Neural progenitor cell (in vitro differentiated cells): Measurements from ENCODE around the gene CCDC141. TPM values are rescaled to one million over a fixed set of nuclear protein-coding genes. Genes with fewer than 3 reads are reported as not detected.

Experiments used
- DNase-seq: peaks from one replicate; pipeline ENCODE4 v3.0.0-alpha.2; 2016; ENCODE audit warnings: low spot score
- H2AFZ ChIP-seq: fragments of 200-600 bp; sonication (generic); replicated peaks from 2 replicates; pipeline ENCODE4 v1.6.1; 2016; ENCODE audit warnings: antibody characterized with exemption
- H3F3A ChIP-seq: fragments of 200-600 bp; sonication (generic); 2 replicates; pipeline ENCODE4 v1.6.1; 2016; ENCODE audit warnings: antibody characterized with exemption, low read depth
- H3K27ac ChIP-seq: fragments of 200-600 bp; sonication (generic); 2 replicates; pipeline ENCODE4 v1.5.1; 2016; ENCODE audit warnings: mild to moderate bottlenecking
- H3K27me3 ChIP-seq: fragments of 200-600 bp; sonication (generic); 2 replicates; pipeline ENCODE4 v1.6.1; 2016; ENCODE audit warnings: mild to moderate bottlenecking, moderate library complexity
- H3K36me3 ChIP-seq: fragments of 200-600 bp; sonication (generic); 2 replicates; pipeline ENCODE4 v1.5.1; 2016
- H3K4me1 ChIP-seq: fragments of 200-600 bp; sonication (generic); 2 replicates; pipeline ENCODE4 v1.6.1; 2016; ENCODE audit warnings: mixed run types
- H3K4me2 ChIP-seq: fragments of 200-600 bp; sonication (generic); 2 replicates; pipeline ENCODE4 v1.6.1; 2016
- H3K4me3 ChIP-seq: fragments of 200-600 bp; sonication (generic); 2 replicates; pipeline ENCODE4 v1.5.1; 2016
- H3K79me2 ChIP-seq: fragments of 200-600 bp; sonication (generic); 2 replicates; pipeline ENCODE4 v1.6.1; 2016; ENCODE audit warnings: low read depth
- H3K9ac ChIP-seq: fragments of 200-600 bp; sonication (generic); 2 replicates; pipeline ENCODE4 v1.6.1; 2016
- H3K9me3 ChIP-seq: fragments of 200-600 bp; sonication (generic); 2 replicates; pipeline ENCODE4 v1.5.1; 2016; ENCODE audit warnings: low read depth
- H4K20me1 ChIP-seq: fragments of 200-600 bp; sonication (generic); 2 replicates; pipeline ENCODE4 v1.6.1; 2016; ENCODE audit warnings: low read depth
- H3K27ac Mint-ChIP-seq: 3 replicates; pipeline ENCODE4 v1.8.0; 2021; ENCODE audit warnings: mixed read lengths
- H3K27me3 Mint-ChIP-seq: 2 replicates; pipeline ENCODE4 v1.8.0; 2022; ENCODE audit warnings: low read depth, mild to moderate bottlenecking, inconsistent platforms, moderate library complexity, mixed read lengths; ENCODE audit not compliant: insufficient read depth
- H3K36me3 Mint-ChIP-seq: 3 replicates; pipeline ENCODE4 v1.8.0; 2021; ENCODE audit warnings: mixed read lengths
- H3K4me1 Mint-ChIP-seq: 3 replicates; pipeline ENCODE4 v1.8.0; 2021; ENCODE audit warnings: mixed read lengths
- H3K4me3 Mint-ChIP-seq: 3 replicates; pipeline ENCODE4 v1.8.0; 2021; ENCODE audit warnings: mild to moderate bottlenecking, moderate library complexity, mixed read lengths
- H3K9me3 Mint-ChIP-seq: 3 replicates; pipeline ENCODE4 v1.8.0; 2020; ENCODE audit warnings: mixed read lengths
- EZH2 ChIP-seq: fragments of 200-600 bp; sonication (generic); IDR thresholded peaks from 2 replicates; pipeline ENCODE4 v1.6.1; 2017; ENCODE audit warnings: antibody characterized with exemption, mild to moderate bottlenecking, moderate library complexity
- EZH2phosphoT487 ChIP-seq: fragments of 200-600 bp; sonication (generic); IDR thresholded peaks from 2 replicates; pipeline ENCODE4 v1.6.1; 2017; ENCODE audit warnings: antibody characterized with exemption
- total RNA-seq: library from RNA; depleted of rRNA; stranded (reverse); fragments of >200 nt; gene quantifications from 2 replicates; pipeline ENCODE4 v1.2.3, GENCODE V29; 2015; ENCODE audit warnings: low replicate concordance
- TF ChIP-seq, protein P1 (sequence below): fragments of 200-600 bp; sonication (generic); IDR thresholded peaks from 2 replicates; pipeline ENCODE4 v1.5.1; 2017; ENCODE audit warnings: antibody characterized with exemption, mild to moderate bottlenecking

Gene CCDC141
- total RNA-seq, 1 donor from 2014 or later, result 1.8 TPM

DNA sequence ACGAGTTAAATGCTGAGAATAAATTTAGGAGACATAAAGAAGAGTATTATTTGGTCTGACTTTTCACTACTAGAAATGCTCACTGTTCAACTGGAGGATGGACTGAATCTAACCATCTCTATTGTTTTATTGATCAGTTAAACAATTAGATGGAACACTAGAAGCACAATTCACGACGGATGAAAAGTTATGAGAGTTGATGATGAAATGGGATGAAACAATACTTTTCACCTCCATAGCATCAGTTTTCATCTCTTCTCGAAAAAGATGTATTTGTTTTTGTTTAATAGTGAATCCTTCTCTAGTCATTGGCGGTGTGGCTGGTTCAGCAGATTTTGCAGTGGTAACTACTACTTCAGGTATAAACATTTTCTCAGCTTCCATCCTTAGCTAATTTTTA is 262.0 kb downstream of the CCDC141 start:
- Histone ChIP-seq H3K27me3 (no peaks in the 10 kb centered on the region), H3K4me1 (no peaks in the 10 kb centered on the region), H3K79me2 (no peaks in the 10 kb centered on the region), H3K4me2 (no peak overlapping the region), H3K27ac (no peak overlapping the region), H3K9ac (no peak overlapping the region), H3K4me3 (no peak overlapping the region), H4K20me1 (no peaks in the 10 kb centered on the region), H3F3A (no peaks in the 10 kb centered on the region), H2AFZ (peak overlapping the region; percentile 28), H3K9me3 (no peaks in the 10 kb centered on the region), H3K36me3 (no peaks in the 10 kb centered on the region)
- H3K36me3 Mint-ChIP-seq, result no peaks in the 10 kb centered on the region
- no peaks in the 10 kb centered on the region for H3K27me3 Mint-ChIP-seq
- H3K9me3 Mint-ChIP-seq, result no peaks in the 10 kb centered on the region
- no peaks in the 10 kb centered on the region for H3K4me1 Mint-ChIP-seq
- no peak overlapping the region for H3K4me3 Mint-ChIP-seq
- TF ChIP-seq, protein P1, sequence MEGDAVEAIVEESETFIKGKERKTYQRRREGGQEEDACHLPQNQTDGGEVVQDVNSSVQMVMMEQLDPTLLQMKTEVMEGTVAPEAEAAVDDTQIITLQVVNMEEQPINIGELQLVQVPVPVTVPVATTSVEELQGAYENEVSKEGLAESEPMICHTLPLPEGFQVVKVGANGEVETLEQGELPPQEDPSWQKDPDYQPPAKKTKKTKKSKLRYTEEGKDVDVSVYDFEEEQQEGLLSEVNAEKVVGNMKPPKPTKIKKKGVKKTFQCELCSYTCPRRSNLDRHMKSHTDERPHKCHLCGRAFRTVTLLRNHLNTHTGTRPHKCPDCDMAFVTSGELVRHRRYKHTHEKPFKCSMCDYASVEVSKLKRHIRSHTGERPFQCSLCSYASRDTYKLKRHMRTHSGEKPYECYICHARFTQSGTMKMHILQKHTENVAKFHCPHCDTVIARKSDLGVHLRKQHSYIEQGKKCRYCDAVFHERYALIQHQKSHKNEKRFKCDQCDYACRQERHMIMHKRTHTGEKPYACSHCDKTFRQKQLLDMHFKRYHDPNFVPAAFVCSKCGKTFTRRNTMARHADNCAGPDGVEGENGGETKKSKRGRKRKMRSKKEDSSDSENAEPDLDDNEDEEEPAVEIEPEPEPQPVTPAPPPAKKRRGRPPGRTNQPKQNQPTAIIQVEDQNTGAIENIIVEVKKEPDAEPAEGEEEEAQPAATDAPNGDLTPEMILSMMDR, result no peak
- TF ChIP-seq EZH2phosphoT487 (no peak), EZH2 (no peak)
- no peak for DNase-seq
- no peak overlapping the region for H3K27ac Mint-ChIP-seq

DNA sequence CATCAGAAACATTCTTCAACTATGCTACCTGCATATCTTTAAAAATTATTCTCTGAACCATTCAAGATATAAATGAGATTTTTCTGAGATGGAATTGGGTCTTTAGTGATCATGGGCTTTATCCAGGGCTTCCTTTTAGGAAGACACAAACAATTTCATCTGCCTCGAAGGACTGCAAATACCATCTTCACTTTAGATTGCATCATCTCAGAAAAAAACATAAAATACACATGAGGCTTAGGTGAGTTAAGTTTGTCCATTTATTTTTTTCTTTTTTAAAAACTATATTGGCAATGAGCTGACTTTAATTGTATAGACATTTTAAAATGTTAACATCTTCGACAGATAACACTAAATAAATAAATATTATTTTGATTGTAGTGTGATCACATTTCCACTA is 262.8 kb downstream of the CCDC141 start:
- H3K36me3 Mint-ChIP-seq, result no peaks in the 10 kb centered on the region

DNA sequence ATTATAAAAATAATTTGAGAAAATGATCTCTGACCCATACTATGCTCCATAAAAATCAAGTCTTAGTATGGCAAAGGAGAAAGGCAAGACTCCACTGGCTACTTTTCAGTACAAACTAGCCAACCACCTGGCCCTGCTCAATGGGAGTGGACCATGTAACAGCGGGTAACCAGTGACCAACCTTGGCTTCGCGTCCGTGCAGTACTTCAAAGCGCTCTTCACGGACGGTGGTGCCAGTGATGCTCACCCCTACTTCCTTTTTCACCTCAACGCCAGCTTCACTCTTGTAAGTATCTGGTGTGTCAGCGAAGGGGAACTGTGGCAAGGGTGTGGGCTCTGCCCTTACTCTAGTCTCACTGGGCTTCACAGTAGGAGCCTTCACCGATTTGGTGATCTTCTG is 266.0 kb downstream of the CCDC141 start:
- Histone ChIP-seq H3K36me3 (no peaks in the 10 kb centered on the region), H3K9ac (no peak overlapping the region), H3K27me3 (no peaks in the 10 kb centered on the region), H2AFZ (no peak overlapping the region), H3K4me2 (no peak overlapping the region), H3K4me1 (no peaks in the 10 kb centered on the region), H3F3A (no peaks in the 10 kb centered on the region), H3K4me3 (no peak overlapping the region), H3K27ac (no peak overlapping the region), H4K20me1 (no peaks in the 10 kb centered on the region), H3K79me2 (no peaks in the 10 kb centered on the region), H3K9me3 (no peaks in the 10 kb centered on the region)
- TF ChIP-seq EZH2phosphoT487 (no peak), EZH2 (no peak)
- TF ChIP-seq, protein P1, result no peak
- H3K27me3 Mint-ChIP-seq, result no peaks in the 10 kb centered on the region
- H3K4me1 Mint-ChIP-seq, result no peaks in the 10 kb centered on the region
- DNase-seq, result no peak
- H3K36me3 Mint-ChIP-seq, result no peaks in the 10 kb centered on the region
- H3K9me3 Mint-ChIP-seq, result no peaks in the 10 kb centered on the region
- no peak overlapping the region for H3K27ac Mint-ChIP-seq
- no peak overlapping the region for H3K4me3 Mint-ChIP-seq

More for the DNA sequence above, 262.8 kb downstream of the CCDC141 start:
- Mint-ChIP-seq H3K9me3 (no peaks in the 10 kb centered on the region), H3K27ac (no peak overlapping the region), H3K4me3 (no peak overlapping the region), H3K27me3 (no peaks in the 10 kb centered on the region), H3K4me1 (no peaks in the 10 kb centered on the region)
- Histone ChIP-seq H3K27me3 (no peaks in the 10 kb centered on the region), H2AFZ (no peak overlapping the region), H3K9ac (no peak overlapping the region), H4K20me1 (no peaks in the 10 kb centered on the region), H3K4me2 (no peak overlapping the region), H3F3A (no peaks in the 10 kb centered on the region), H3K9me3 (no peaks in the 10 kb centered on the region), H3K27ac (no peak overlapping the region), H3K4me3 (no peak overlapping the region), H3K36me3 (no peaks in the 10 kb centered on the region), H3K4me1 (no peaks in the 10 kb centered on the region), H3K79me2 (no peaks in the 10 kb centered on the region)
- no peak for DNase-seq
- TF ChIP-seq EZH2phosphoT487 (no peak), EZH2 (no peak)

DNA sequence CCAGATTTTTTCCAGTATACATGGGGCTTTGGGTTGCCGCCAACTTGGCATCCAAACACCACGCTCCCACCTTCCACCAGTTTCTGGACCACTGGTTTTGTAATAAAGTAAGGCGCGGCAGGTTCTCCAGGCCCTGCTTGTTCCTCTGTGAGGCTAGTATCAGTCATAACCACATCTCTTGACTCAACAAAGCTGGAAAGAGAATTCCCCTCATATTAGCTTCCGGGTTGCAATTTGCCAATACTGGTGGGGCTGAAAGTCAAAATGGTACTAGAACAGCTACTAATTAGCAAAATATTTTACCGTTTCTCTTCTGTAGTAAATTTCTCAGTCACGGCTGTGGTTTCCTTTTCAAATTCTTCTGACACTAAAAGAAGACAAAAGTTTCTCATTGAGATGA is 267.7 kb downstream of the CCDC141 start:
- no peak overlapping the region for H3K27ac Mint-ChIP-seq
- TF ChIP-seq, protein P1, result no peak
- TF ChIP-seq EZH2, result no peak
- no peak for TF ChIP-seq EZH2phosphoT487
- Histone ChIP-seq H3K4me1 (no peaks in the 10 kb centered on the region), H3K9ac (no peak overlapping the region), H3K27me3 (no peaks in the 10 kb centered on the region), H3K9me3 (no peaks in the 10 kb centered on the region), H2AFZ (no peak overlapping the region), H3F3A (no peaks in the 10 kb centered on the region), H3K36me3 (no peaks in the 10 kb centered on the region), H3K4me2 (no peak overlapping the region), H3K4me3 (no peak overlapping the region), H3K27ac (no peak overlapping the region), H3K79me2 (no peaks in the 10 kb centered on the region), H4K20me1 (no peaks in the 10 kb centered on the region)
- no peaks in the 10 kb centered on the region for H3K36me3 Mint-ChIP-seq
- H3K27me3 Mint-ChIP-seq, result peaks cover 2% of the 10 kb centered on the region
- H3K4me1 Mint-ChIP-seq, result no peaks in the 10 kb centered on the region
- no peak overlapping the region for H3K4me3 Mint-ChIP-seq
- DNase-seq, result no peak
- no peaks in the 10 kb centered on the region for H3K9me3 Mint-ChIP-seq

Other genes starting within 250 kb of the CCDC141 start
- 0.53 and 1.3 TPM in 2 replicates for gene TTN, start 242.7 kb downstream of the CCDC141 start, total RNA-seq
- gene SESTD1, start 214.7 kb upstream of the CCDC141 start, total RNA-seq, result 24.8 and 43.1 TPM in 2 replicates